ENCODE data around the gene RIN1. TPM values are rescaled to one million over a fixed set of nuclear protein-coding genes. Genes with fewer than 3 reads are reported as not detected.

The RIN1 gene
- total RNA-seq, 1 donor, result 3.0 TPM

- DNase-seq (ENCODE audit: low read depth in 2 of 3, low spot score in 2 of 3), result no peak
These were observed 50.8 kb downstream of the RIN1 start for GRCh38 chr11:66285250-66285947.

GRCh38 chr11:66284526-66285078 is 51.6 kb downstream of the RIN1 start:
- no peak for DNase-seq (ENCODE audit: low read depth in 2 of 3, low spot score in 2 of 3)

GRCh38 chr11:66283461-66284105 is 52.7 kb downstream of the RIN1 start:
- DNase-seq (ENCODE audit: low read depth in 2 of 3, low spot score in 2 of 3), result no peak

GRCh38 chr11:66282468-66283455 is 53.5 kb downstream of the RIN1 start:
- DNase-seq (ENCODE audit: low read depth in 2 of 3, low spot score in 2 of 3), result peak; percentile 99 to 100 (median 99)

Small RNA genes lying within 50 kb of the gene (small RNA-seq; reads per million reads assigned to genes)
- gene RF00017, result not detected

Other genes starting within 250 kb of the RIN1 start
- gene KLC2, start 78.7 kb downstream of the RIN1 start, total RNA-seq, result 11.8 TPM
- gene RAB1B, start 67.8 kb downstream of the RIN1 start, total RNA-seq, result 103 TPM
- gene CNIH2, start 58.3 kb downstream of the RIN1 start, total RNA-seq, result 2.7 TPM
- gene YIF1A, start 47.3 kb downstream of the RIN1 start, total RNA-seq, result 75.7 TPM
- 0.27 TPM for gene TMEM151A, start 44.5 kb downstream of the RIN1 start, total RNA-seq
- gene CD248, start 19.4 kb downstream of the RIN1 start, total RNA-seq, result 1.1 TPM
- gene BRMS1, start 8.7 kb upstream of the RIN1 start, total RNA-seq, result 42.0 TPM
- gene B4GAT1, start 11.2 kb upstream of the RIN1 start, total RNA-seq, result 12.7 TPM
- 6.5 TPM for gene SLC29A2, start 35.3 kb upstream of the RIN1 start, total RNA-seq
- not detected for gene NPAS4, start 84.6 kb upstream of the RIN1 start, total RNA-seq
- gene MRPL11, start 102.4 kb upstream of the RIN1 start, total RNA-seq, result 24.8 TPM
- gene PELI3, start 130.5 kb upstream of the RIN1 start, total RNA-seq, result 8.1 TPM
- gene DPP3, start 144.0 kb upstream of the RIN1 start, total RNA-seq, result 44.2 TPM
- 50.1 TPM for gene BBS1, start 174.2 kb upstream of the RIN1 start, total RNA-seq
- gene ZDHHC24, start 209.6 kb upstream of the RIN1 start, total RNA-seq, result 32.0 TPM
- gene ACTN3, start 210.5 kb upstream of the RIN1 start, total RNA-seq, result not detected
- 65.2 TPM for gene CTSF, start 232.2 kb upstream of the RIN1 start, total RNA-seq

Measured in hematopoietic multipotent progenitor cell (in vitro differentiated cells).